Calu3 (cell line): Measurements from ENCODE around the gene PRKN. TPM values are rescaled to one million over a fixed set of nuclear protein-coding genes. Genes with fewer than 3 reads are reported as not detected.

Experiments
- BruUV-seq: library from RNA; stranded (reverse); fragments of 400-500 nt; replicated peaks from 2 replicates; lab custom pipeline; 2021; lab: Mats Ljungman, UMichigan
- CTCF ChIA-PET: fragments of 300-600 bp; sonication (Branson Sonifier 250); formaldehyde crosslinking; loops from one replicate; lab custom pipeline; 2022; ENCODE audit warnings: antibody characterized with exemption; lab: Charles Lee
- DNase-seq: peaks from one replicate; pipeline ENCODE4 v3.0.0; 2022
- H3K27ac Mint-ChIP-seq: one replicate; pipeline ENCODE4 v1.8.0; 2022; ENCODE audit warnings: mixed read lengths; ENCODE audit not compliant: unreplicated experiment
- H3K27me3 Mint-ChIP-seq: one replicate; pipeline ENCODE4 v1.8.0; 2022; ENCODE audit warnings: mixed read lengths; ENCODE audit not compliant: unreplicated experiment
- H3K36me3 Mint-ChIP-seq: one replicate; pipeline ENCODE4 v1.8.0; 2022; ENCODE audit warnings: mild to moderate bottlenecking, moderate library complexity, mixed read lengths; ENCODE audit not compliant: insufficient read depth, unreplicated experiment
- H3K4me1 Mint-ChIP-seq: one replicate; pipeline ENCODE4 v1.8.0; 2022; ENCODE audit warnings: mild to moderate bottlenecking, low read depth, mixed read lengths; ENCODE audit not compliant: unreplicated experiment
- H3K4me3 Mint-ChIP-seq: one replicate; pipeline ENCODE4 v1.8.0; 2022; ENCODE audit warnings: mild to moderate bottlenecking, low read depth, moderate library complexity, mixed read lengths; ENCODE audit not compliant: unreplicated experiment
- H3K9me3 Mint-ChIP-seq: one replicate; pipeline ENCODE4 v1.8.0; 2022; ENCODE audit warnings: low read depth, mixed read lengths; ENCODE audit not compliant: unreplicated experiment
- CTCF ChIP-seq: fragments of 200-600 bp; IDR thresholded peaks from one replicate; pipeline ENCODE4 v1.8.0; 2022; ENCODE audit warnings: antibody characterized with exemption; ENCODE audit not compliant: unreplicated experiment
- intact Hi-C: fragments of 100-400 bp; cut with micrococcal nuclease; formaldehyde crosslinking; loops from one replicate; pipeline ENCODE4 v1.10.0; 2022; ENCODE audit not compliant: unreplicated experiment
- total RNA-seq: library from RNA; stranded (reverse); gene quantifications from 2 replicates; pipeline ENCODE4 v1.2.3, GENCODE V29; 2022

PRKN gene
- total RNA-seq, 1 experiment from 2014 or later: 3.8 TPM

GRCh38 chr6:162249907-162250642 lies 477.5 kb downstream of the PRKN start:
- no peak overlapping the region for H3K4me3 Mint-ChIP-seq
- H3K4me1 Mint-ChIP-seq: no peaks in the 10 kb centered on the region
- TF ChIP-seq CTCF: no peak
- CTCF ChIA-PET: interaction anchor here (0.5 kb wide), 1 partner anchor 980 kb away, joined by 3 read pairs; no protein-coding TSS in a partner anchor
- intact Hi-C loops: no loop called here
- H3K9me3 Mint-ChIP-seq: no peaks in the 10 kb centered on the region
- no peaks in the 10 kb centered on the region for H3K36me3 Mint-ChIP-seq
- DNase-seq: no peak
- H3K27ac Mint-ChIP-seq: no peak overlapping the region
- H3K27me3 Mint-ChIP-seq: no peaks in the 10 kb centered on the region
- BruUV-seq: no TSS peak

DNA sequence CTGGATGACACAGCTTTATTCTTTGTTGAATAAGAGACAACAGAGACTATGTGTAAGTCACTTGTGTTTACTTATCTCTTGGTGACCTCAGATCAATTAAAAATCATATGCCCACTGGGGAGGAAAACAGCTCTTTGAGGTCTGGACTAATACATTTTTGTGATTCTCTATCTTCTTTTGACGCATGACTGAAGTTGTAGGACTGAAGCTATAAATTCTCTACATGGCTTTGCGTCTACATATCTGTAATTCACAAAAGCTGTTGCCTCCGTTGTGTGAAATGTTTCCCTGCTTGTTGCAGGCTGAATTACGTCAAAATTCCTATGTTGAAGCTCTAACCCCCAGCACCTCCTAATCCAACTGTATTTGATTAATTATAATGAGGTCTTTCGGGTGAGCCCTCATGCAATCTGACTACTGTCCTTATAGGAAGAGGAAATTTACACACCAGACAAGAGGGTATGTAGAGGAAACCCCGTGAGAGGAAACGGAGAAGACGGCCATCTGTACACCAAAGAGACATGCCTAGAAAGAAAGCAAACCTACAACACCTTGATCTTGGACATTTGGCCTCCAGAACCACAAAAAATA lies 481.6 kb downstream of the PRKN start:
- intact Hi-C loops: no loop called here
- H3K9me3 Mint-ChIP-seq: no peaks in the 10 kb centered on the region
- BruUV-seq: no TSS peak
- no peak overlapping the region for H3K27ac Mint-ChIP-seq
- CTCF ChIA-PET: interaction anchor here (0.5 kb wide), 1 partner anchor 669 kb away, joined by 3 read pairs; no protein-coding TSS in a partner anchor
- DNase-seq: no peak
- H3K4me1 Mint-ChIP-seq: no peaks in the 10 kb centered on the region
- H3K4me3 Mint-ChIP-seq: no peak overlapping the region
- no peak for TF ChIP-seq CTCF
- no peaks in the 10 kb centered on the region for H3K36me3 Mint-ChIP-seq
- H3K27me3 Mint-ChIP-seq: no peaks in the 10 kb centered on the region

- Mint-ChIP-seq H3K9me3 (no peaks in the 10 kb centered on the region), H3K4me3 (no peak overlapping the region), H3K36me3 (no peaks in the 10 kb centered on the region), H3K27me3 (no peaks in the 10 kb centered on the region), H3K27ac (no peak overlapping the region), H3K4me1 (no peaks in the 10 kb centered on the region)
- no peak for DNase-seq
- BruUV-seq: no TSS peak
- TF ChIP-seq CTCF: no peak
- intact Hi-C loops: no loop called here
- CTCF ChIA-PET: no interaction called here
Measured at GRCh38 chr6:162244031-162244430, 483.5 kb downstream of the PRKN start.

DNA sequence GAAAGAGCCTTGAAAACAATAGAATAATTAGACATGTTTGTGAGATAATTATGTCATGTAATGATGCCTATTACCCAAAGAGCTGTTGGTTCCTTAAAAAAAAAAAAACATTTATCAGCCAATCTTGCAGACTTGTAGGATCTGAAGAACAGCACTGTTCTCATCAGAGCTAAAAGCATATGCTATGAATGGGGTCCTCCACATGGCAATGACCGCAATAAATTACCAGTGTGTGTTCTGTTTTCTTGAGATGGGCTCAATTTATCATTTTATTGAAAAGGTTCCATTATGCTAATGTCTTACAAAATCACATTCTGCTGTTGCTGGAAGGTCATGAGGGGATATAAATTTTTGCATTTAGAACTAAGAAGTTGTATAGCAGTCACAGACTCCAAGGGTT lies 484.7 kb downstream of the PRKN start:
- Mint-ChIP-seq H3K4me3 (no peak overlapping the region), H3K27ac (no peak overlapping the region), H3K4me1 (no peaks in the 10 kb centered on the region), H3K9me3 (no peaks in the 10 kb centered on the region), H3K27me3 (no peaks in the 10 kb centered on the region), H3K36me3 (no peaks in the 10 kb centered on the region)
- CTCF ChIA-PET: no interaction called here
- intact Hi-C loops: no loop called here
- BruUV-seq: no TSS peak
- no peak for TF ChIP-seq CTCF
- DNase-seq: no peak
